Endodermal cell (in vitro differentiated cells): Measurements from ENCODE around the gene TYW1B. TPM values are rescaled to one million over a fixed set of nuclear protein-coding genes. Genes with fewer than 3 reads are reported as not detected.
"Not testable (repeated sequence)": the region's sequence is repeated elsewhere in the genome, so short reads cannot be mapped to it uniquely, and the experiment has no call there.

Source experiments
- DNase-seq: peaks from one replicate; pipeline ENCODE4 v3.0.0-alpha.2; 2017
- H3K27ac ChIP-seq: 2 replicates; pipeline ENCODE4 v1.5.1; 2013; ENCODE audit warnings: mild to moderate bottlenecking, low read depth, low read length, moderate library complexity
- H3K27me3 ChIP-seq: 2 replicates; pipeline ENCODE4 v1.6.1; 2013; ENCODE audit warnings: mild to moderate bottlenecking, low read length, moderate library complexity; ENCODE audit not compliant: insufficient read depth, control insufficient read depth, poor library complexity, severe bottlenecking
- H3K36me3 ChIP-seq: 2 replicates; pipeline ENCODE4 v1.7.0; 2013; ENCODE audit warnings: mild to moderate bottlenecking, low read length, moderate library complexity; ENCODE audit not compliant: control insufficient read depth, insufficient read depth
- H3K4me1 ChIP-seq: one replicate; pipeline ENCODE4 v1.7.0; 2013; ENCODE audit warnings: low read length; ENCODE audit not compliant: control insufficient read depth, insufficient read depth
- H3K4me3 ChIP-seq: 2 replicates; pipeline ENCODE4 v1.5.1; 2013; ENCODE audit warnings: mild to moderate bottlenecking, low read length, moderate library complexity
- H3K9ac ChIP-seq: 2 replicates; pipeline ENCODE4 v1.6.1; 2013; ENCODE audit warnings: mild to moderate bottlenecking, low read length, moderate library complexity; ENCODE audit not compliant: poor library complexity, severe bottlenecking; ENCODE audit errors: extremely low read depth
- H3K9me3 ChIP-seq: 2 replicates; pipeline ENCODE4 v1.6.1; 2013; ENCODE audit warnings: mild to moderate bottlenecking, low read length, moderate library complexity; ENCODE audit not compliant: control insufficient read depth
- H3K27ac Mint-ChIP-seq: 2 replicates; pipeline ENCODE4 v1.8.0; 2020; ENCODE audit warnings: mixed read lengths
- H3K27me3 Mint-ChIP-seq: 2 replicates; pipeline ENCODE4 v1.8.0; 2021; ENCODE audit warnings: mild to moderate bottlenecking, mixed read lengths; ENCODE audit not compliant: insufficient read depth
- H3K36me3 Mint-ChIP-seq: 2 replicates; pipeline ENCODE4 v1.8.0; 2020; ENCODE audit warnings: low read depth, mixed read lengths
- H3K4me1 Mint-ChIP-seq: 2 replicates; pipeline ENCODE4 v1.8.0; 2020; ENCODE audit warnings: mixed read lengths
- H3K4me3 Mint-ChIP-seq: 2 replicates; pipeline ENCODE4 v1.8.0; 2020; ENCODE audit warnings: mild to moderate bottlenecking, moderate library complexity, mixed read lengths
- H3K9me3 Mint-ChIP-seq: 2 replicates; pipeline ENCODE4 v1.8.0; 2020; ENCODE audit warnings: mild to moderate bottlenecking, mixed read lengths
- CTCF ChIP-seq: fragments of 200-600 bp; sonication (generic); conservative IDR thresholded peaks from 2 replicates; pipeline ENCODE4 v1.5.0; 2021; ENCODE audit warnings: antibody characterized with exemption, mild to moderate bottlenecking
- WGBS, 2 experiments: methylation state at CpG; one replicate each; pipeline versions ENCODE4 v1.1.5 to v1.1.7; 2013; ENCODE audit warnings: missing lambda C conversion rate in 2 of 2, mixed read lengths in 1 of 2; ENCODE audit not compliant: insufficient coverage in 1 of 2, insufficient read length in 1 of 2; 5-methylcytosine and 5-hydroxymethylcytosine counted together
- total RNA-seq, 2 donors: library from RNA; stranded (reverse); fragmentation: NEBNext Ultra II Directional in 1 of 2; extraction: Animal tissue kit (Norgen Biotek cat#: 25700) in 1 of 2; gene quantifications; 2 replicates in 1 of 2; 3 replicates in 1 of 2; pipeline ENCODE4 v1.2.1, GENCODE V29; 2021

Gene TYW1B
- total RNA-seq, 2 donors from 2014 or later, result 3.7 to 3.9 TPM

- Mint-ChIP-seq H3K36me3 (peaks cover 37% of the 10 kb centered on the region), H3K9me3 (peaks cover 19% of the 10 kb centered on the region)
- not testable (repeated sequence) for H3K27me3 Mint-ChIP-seq, H3K4me3 Mint-ChIP-seq, H3K27me3 ChIP-seq, H3K9ac ChIP-seq, H3K27ac ChIP-seq, H3K4me1 ChIP-seq, H3K4me1 Mint-ChIP-seq, H3K36me3 ChIP-seq, H3K27ac Mint-ChIP-seq, H3K4me3 ChIP-seq, DNase-seq
- H3K9me3 ChIP-seq, result peaks cover 13% of the 10 kb centered on the region
These were observed 220.0 kb downstream of the TYW1B start for GRCh38 chr7:72607988-72608387.

GRCh38 chr7:72605863-72606431, 222.1 kb downstream of the TYW1B start:
- WGBS, 2 experiments, result 93 to 100% methylated on average over 1 to 6 of the region's 7 CpGs
- H3K9ac ChIP-seq, H3K9me3 ChIP-seq, DNase-seq, H3K4me1 Mint-ChIP-seq, H3K27ac ChIP-seq, H3K27me3 Mint-ChIP-seq, H3K4me1 ChIP-seq, H3K27me3 ChIP-seq, H3K4me3 Mint-ChIP-seq, H3K4me3 ChIP-seq, H3K36me3 ChIP-seq, H3K27ac Mint-ChIP-seq, H3K9me3 Mint-ChIP-seq: not testable (repeated sequence)
- peaks cover 29% of the 10 kb centered on the region for H3K36me3 Mint-ChIP-seq

GRCh38 chr7:72604771-72605611, 223.0 kb downstream of the TYW1B start:
- not testable (repeated sequence) for H3K9me3 ChIP-seq, DNase-seq, H3K9ac ChIP-seq, H3K27me3 ChIP-seq, H3K27ac ChIP-seq, H3K27me3 Mint-ChIP-seq, H3K9me3 Mint-ChIP-seq, H3K4me3 Mint-ChIP-seq, H3K4me3 ChIP-seq, H3K4me1 Mint-ChIP-seq, H3K4me1 ChIP-seq, H3K36me3 ChIP-seq, H3K27ac Mint-ChIP-seq
- H3K36me3 Mint-ChIP-seq, result peaks cover 23% of the 10 kb centered on the region
- 91 to 94% methylated on average over 6 to 17 of the region's 17 CpGs for WGBS, 2 experiments

GRCh38 chr7:72603476-72603875, 224.5 kb downstream of the TYW1B start:
- not testable (repeated sequence) for H3K9me3 ChIP-seq, H3K4me1 ChIP-seq, DNase-seq, H3K9me3 Mint-ChIP-seq, H3K27me3 Mint-ChIP-seq, H3K27ac ChIP-seq, H3K4me3 Mint-ChIP-seq, H3K27me3 ChIP-seq, H3K4me1 Mint-ChIP-seq, H3K27ac Mint-ChIP-seq, H3K36me3 ChIP-seq, H3K4me3 ChIP-seq, H3K9ac ChIP-seq
- 87 to 97% methylated on average over 3 to 7 of the region's 8 CpGs for WGBS, 2 experiments
- H3K36me3 Mint-ChIP-seq, result peaks cover 12% of the 10 kb centered on the region

- TF ChIP-seq CTCF, result no peak
- Mint-ChIP-seq H3K27ac (no peak overlapping the region), H3K4me3 (no peak overlapping the region), H3K27me3 (no peaks in the 10 kb centered on the region), H3K36me3 (peaks cover 10% of the 10 kb centered on the region), H3K9me3 (no peaks in the 10 kb centered on the region), H3K4me1 (no peaks in the 10 kb centered on the region)
- H3K27me3 ChIP-seq, result no peaks in the 10 kb centered on the region
- no peak overlapping the region for H3K9ac ChIP-seq
- H3K27ac ChIP-seq, result no peak overlapping the region
- WGBS, 2 experiments, result 80 to 92% methylated on average over 5 of the region's 5 CpGs
- no peaks in the 10 kb centered on the region for H3K4me1 ChIP-seq
- H3K4me3 ChIP-seq, result no peak overlapping the region
- no peaks in the 10 kb centered on the region for H3K9me3 ChIP-seq
- H3K36me3 ChIP-seq, result no peaks in the 10 kb centered on the region
- DNase-seq, result no peak
These were observed 224.9 kb downstream of the TYW1B start for GRCh38 chr7:72603073-72603472.

GRCh38 chr7:72601683-72602082, 226.3 kb downstream of the TYW1B start:
- WGBS, 2 experiments, result 22% methylated on average over 1 of the region's 2 CpGs; no CpG with 5 or more reads in 1 of the 2 experiments

More at GRCh38 chr7:72601683-72602082, 226.3 kb downstream of the TYW1B start:
- H3K27ac Mint-ChIP-seq, DNase-seq, H3K27ac ChIP-seq, H3K9me3 Mint-ChIP-seq, H3K4me3 Mint-ChIP-seq, H3K27me3 ChIP-seq, H3K4me1 ChIP-seq, H3K9me3 ChIP-seq, H3K27me3 Mint-ChIP-seq, H3K36me3 ChIP-seq, H3K4me3 ChIP-seq, H3K9ac ChIP-seq, H3K4me1 Mint-ChIP-seq: not testable (repeated sequence)
- peaks cover 10% of the 10 kb centered on the region for H3K36me3 Mint-ChIP-seq
